Ovary (tissue), 9 donors: Measurements from ENCODE around the gene COBL. TPM values are rescaled to one million over a fixed set of nuclear protein-coding genes. Genes with fewer than 3 reads are reported as not detected.

Experiments used
- DNase-seq, 5 donors: peaks; one replicate each; pipeline ENCODE4 v3.0.0-alpha.2; 2019 to 2020
- H3K27ac ChIP-seq, 2 donors: fragments of 200-600 bp; one replicate each; pipeline versions ENCODE4 v1.5.1 to v1.8.0; 2019 to 2022
- H3K27me3 ChIP-seq: fragments of 200-600 bp; one replicate; pipeline ENCODE4 v1.8.0; 2022
- H3K36me3 ChIP-seq: fragments of 200-600 bp; sonication (generic); one replicate; pipeline ENCODE4 v1.5.1; 2019
- H3K4me1 ChIP-seq: one replicate; pipeline ENCODE4 v1.8.1; 2013; ENCODE audit warnings: mild to moderate bottlenecking, moderate library complexity; ENCODE audit not compliant: insufficient read depth
- H3K4me3 ChIP-seq: fragments of 200-600 bp; sonication (generic); one replicate; pipeline ENCODE4 v1.5.1; 2017
- H3K9me3 ChIP-seq, 2 donors: fragments of 200-600 bp in 1 of 2; sonication (generic) in 1 of 2; one replicate each; pipeline versions ENCODE4 v1.5.1 to v1.8.1; 2013 to 2019; ENCODE audit warnings: mild to moderate bottlenecking in 1 of 2, moderate library complexity in 1 of 2
- CTCF ChIP-seq, 3 donors: fragments of 450-650 bp in 2 of 3; fragments of 200-600 bp in 1 of 3; IDR thresholded peaks; one replicate each; pipeline versions ENCODE4 v1.5.1 to v1.8.0; 2016 to 2022; ENCODE audit warnings: antibody characterized with exemption in 3 of 3, mild to moderate bottlenecking in 1 of 3
- EP300 ChIP-seq: sonication (generic); formaldehyde crosslinking; IDR thresholded peaks from one replicate; pipeline ENCODE4 v1.6.1; 2017; ENCODE audit warnings: antibody characterized with exemption
- POLR2A ChIP-seq: fragments of 450-650 bp; IDR thresholded peaks from one replicate; pipeline ENCODE4 v1.6.1; 2017; ENCODE audit warnings: antibody characterized with exemption, mild to moderate bottlenecking, moderate library complexity
- WGBS, 3 donors: extraction: QIAGEN DNeasy Blood & Tissue Kit in 1 of 3; methylation state at CpG; one replicate each; pipeline versions ENCODE4 v1.1.5 to v1.1.7; 2013 to 2017; 5-methylcytosine and 5-hydroxymethylcytosine counted together
- intact Hi-C, 4 donors: fragments of 100-400 bp; cut with DNase I; formaldehyde crosslinking; loops; one replicate each; pipeline versions ENCODE4 v1.11.0 to v1.15.1; 2022 to 2023
- polyA plus RNA-seq, 2 donors: library from polyadenylated mRNA; stranded (reverse); fragments of 200-250 nt in 1 of 2; fragments of 350-450 nt in 1 of 2; fragmentation: Illumina TruSeq in 1 of 2; extraction: RNeasy Lipid Tissue Mini Kit (QIAGEN cat#74804) in 1 of 2; gene quantifications; one replicate each; pipeline ENCODE4 v1.2.3, GENCODE V29; 2013 to 2014
- total RNA-seq, 7 donors: library from RNA; depleted of rRNA in 2 of 7; stranded (reverse); fragments of >200 nt in 2 of 7; fragmentation: NEBNext Ultra II Directional in 3 of 7; extraction: Animal tissue kit (Norgen Biotek cat#: 25700) in 3 of 7; gene quantifications; one replicate each; pipeline versions ENCODE4 v1.1.0 to v1.2.4, GENCODE V29; 2016 to 2023
- donor health status: DM: no; HTN: no; CAD: no; lungs with moderate emphysema.
- donor health status: DM: no; HTN: no; CAD: no.
- donor health status: Bipolar disorder and iron deficiency.
- donor health status: DM: yes; HTN: yes; CAD: no.
- donor health status: DM: no; HTN: no; CAD: no.
- donor health status: DM: yes; HTN: yes; CAD: no.

COBL gene
- total and polyA plus RNA-seq, 9 donors = 0.87 to 33.4 (median 3.9) TPM

- no peak for DNase-seq
- WGBS, 3 donors = 79 to 87% (median 80%) methylated on average over 8 of the region's 8 CpGs
These were observed 303.9 kb downstream of the COBL start for GRCh38 chr7:51012569-51013217.

GRCh38 chr7:51011710-51012350, 304.8 kb downstream of the COBL start:
- Histone ChIP-seq H3K9me3 (no peaks in the 10 kb centered on the region), H3K27ac (no peak overlapping the region), H3K27me3 (no peaks in the 10 kb centered on the region), H3K4me3 (no peak overlapping the region), H3K36me3 (no peaks in the 10 kb centered on the region), H3K4me1 (no peaks in the 10 kb centered on the region)
- DNase-seq = no peak
- intact Hi-C loops = no loop called here
- TF ChIP-seq CTCF (IDR thresholded peaks at IDR 0.05) (no peak), POLR2A (no peak), EP300 (no peak)
- WGBS, 3 donors = 79 to 84% (median 82%) methylated on average over 7 of the region's 7 CpGs

More at GRCh38 chr7:51012569-51013217, 303.9 kb downstream of the COBL start:
- H3K27ac ChIP-seq = no peak overlapping the region
- no peaks in the 10 kb centered on the region for H3K4me1 ChIP-seq
- H3K27me3 ChIP-seq = no peaks in the 10 kb centered on the region
- intact Hi-C loops = no loop called here
- no peaks in the 10 kb centered on the region for H3K36me3 ChIP-seq
- H3K4me3 ChIP-seq = no peak overlapping the region
- H3K9me3 ChIP-seq = no peaks in the 10 kb centered on the region
- no peak for TF ChIP-seq POLR2A
- TF ChIP-seq EP300 = no peak
- no peak for TF ChIP-seq CTCF (IDR thresholded peaks at IDR 0.05)

GRCh38 chr7:51010534-51010933, 306.1 kb downstream of the COBL start:
- Histone ChIP-seq H3K36me3 (no peaks in the 10 kb centered on the region), H3K27ac (no peak overlapping the region), H3K9me3 (no peaks in the 10 kb centered on the region), H3K27me3 (no peaks in the 10 kb centered on the region), H3K4me3 (no peak overlapping the region), H3K4me1 (no peaks in the 10 kb centered on the region)
- no peak for DNase-seq
- intact Hi-C loops = no loop called here
- WGBS, 3 donors = 66 to 82% (median 67%) methylated on average over 7 of the region's 7 CpGs
- TF ChIP-seq POLR2A (no peak), EP300 (no peak), CTCF (IDR thresholded peaks at IDR 0.05) (no peak)

- DNase-seq = no peak
- Histone ChIP-seq H3K9me3 (no peaks in the 10 kb centered on the region), H3K27me3 (no peaks in the 10 kb centered on the region), H3K4me1 (no peaks in the 10 kb centered on the region), H3K27ac (no peak overlapping the region), H3K4me3 (no peak overlapping the region), H3K36me3 (no peaks in the 10 kb centered on the region)
- intact Hi-C loops = no loop called here
- no peak for TF ChIP-seq POLR2A
- no peak for TF ChIP-seq CTCF (IDR thresholded peaks at IDR 0.05)
- no peak for TF ChIP-seq EP300
- WGBS, 3 donors = 63 to 67% (median 67%) methylated on average over 17 of the region's 17 CpGs
These were observed 306.7 kb downstream of the COBL start for GRCh38 chr7:51009716-51010496.
